ENCODE measurements around the gene CATSPERZ. TPM values are rescaled to one million over a fixed set of nuclear protein-coding genes. Genes with fewer than 3 reads are reported as not detected.

CATSPERZ gene
- total and polyA plus RNA-seq, 2 of the 13 experiments (the other 11 are each of a cell fraction or from before 2014, with no cell fraction given): 0.22 to 0.48 TPM

DNA sequence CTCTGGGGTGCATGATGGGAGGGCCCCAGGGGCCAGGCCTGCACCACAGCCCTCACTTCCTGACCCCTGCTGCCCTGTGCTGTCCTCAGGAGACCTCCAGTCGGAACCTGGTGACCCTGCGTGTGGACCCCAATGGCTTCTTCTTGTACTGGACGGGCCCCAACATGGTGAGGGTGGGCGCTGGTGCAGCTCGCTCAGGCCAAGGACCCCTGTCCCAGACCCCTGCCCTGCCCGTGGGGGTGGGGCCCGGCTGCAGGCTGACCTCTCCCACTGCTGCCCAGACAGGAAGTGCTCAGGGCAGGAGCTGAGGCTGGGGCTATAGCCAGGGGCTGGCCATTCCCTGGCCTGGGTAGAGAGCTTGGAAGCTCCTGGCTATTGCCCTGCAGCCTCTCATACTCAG, 45.8 kb upstream of the CATSPERZ start:
- H3K4me1 ChIP-seq (ENCODE audit: insufficient read depth, low read length): peaks cover 33% of the 10 kb centered on the region
- ChIA-PET POLR2A (no interaction called here), CTCF (ENCODE audit: low intra/inter-chr PET ratio, low total read pairs) (no interaction called here)
- no peak overlapping the region for H3K9ac ChIP-seq (ENCODE audit: insufficient read depth, low read depth, low read length)
- TF ChIP-seq ZSCAN21 (CRISPR knock-in tag; IDR thresholded peaks at IDR 0.05; ENCODE audit: borderline replicate concordance): no peak
- no peak for TF ChIP-seq NFYB (CRISPR knock-in tag; IDR thresholded peaks at IDR 0.05)
- no peak for TF ChIP-seq HDAC2 (CRISPR knock-in tag; IDR thresholded peaks at IDR 0.05)
- TF ChIP-seq MXI1 (IDR thresholded peaks at IDR 0.05; ENCODE audit: borderline replicate concordance, low read depth, low read length): no peak
- TF ChIP-seq WIZ (CRISPR knock-in tag; IDR thresholded peaks at IDR 0.05): no peak
- H3K4me3 ChIP-seq (replicated peaks in 1 of 3; ENCODE audit: insufficient read depth in 1 of 3, low read depth in 2 of 3, low read length in 3 of 3): no peak overlapping the region
- peaks cover 12 to 19% of the 10 kb centered on the region in 2 experiments; a peak in 4 of 5 replicates for H3K36me3 ChIP-seq (replicated peaks in 1 of 2; ENCODE audit: control insufficient read depth in 1 of 2, insufficient read depth in 2 of 2, low read length in 2 of 2)
- ATAC-seq (no peak), DNase-seq (ENCODE audit: low spot score) (no peak), FAIRE-seq (no peak)
- no TSS peak for BruUV-seq (replicated peaks)
- no peak overlapping the region for H2AFZ ChIP-seq (ENCODE audit: low read length)
- H3K9me3 ChIP-seq (ENCODE audit: low read length): no peaks in the 10 kb centered on the region
- intact Hi-C loops (cut with micrococcal nuclease; ENCODE audit: unreplicated experiment): no loop called here
- 93% methylated on average over 3 of the region's 7 CpGs for WGBS (ENCODE audit: low lambda C conversion rate)
- in situ Hi-C loops (cut with HindIII; ENCODE audit: extremely low pct_ligation_motif_present, low pct_unique_long_range_greater_than_20kb): no loop called here
- peaks cover 7% of the 10 kb centered on the region for H3K79me2 ChIP-seq (ENCODE audit: insufficient read depth, low read length)
- H3K27ac ChIP-seq (ENCODE audit: extremely low read length, insufficient read depth, low read length): no peak overlapping the region
- H4K20me1 ChIP-seq (ENCODE audit: insufficient read depth, low read length): no peaks in the 10 kb centered on the region
- H3K27me3 ChIP-seq (ENCODE audit: control insufficient read depth in 1 of 2, insufficient read depth in 2 of 2, low read length in 2 of 2): no peaks in the 10 kb centered on the region; a peak in 1 of 5 replicates
- no peak overlapping the region for H3K4me2 ChIP-seq (ENCODE audit: low read depth, low read length)

DNA sequence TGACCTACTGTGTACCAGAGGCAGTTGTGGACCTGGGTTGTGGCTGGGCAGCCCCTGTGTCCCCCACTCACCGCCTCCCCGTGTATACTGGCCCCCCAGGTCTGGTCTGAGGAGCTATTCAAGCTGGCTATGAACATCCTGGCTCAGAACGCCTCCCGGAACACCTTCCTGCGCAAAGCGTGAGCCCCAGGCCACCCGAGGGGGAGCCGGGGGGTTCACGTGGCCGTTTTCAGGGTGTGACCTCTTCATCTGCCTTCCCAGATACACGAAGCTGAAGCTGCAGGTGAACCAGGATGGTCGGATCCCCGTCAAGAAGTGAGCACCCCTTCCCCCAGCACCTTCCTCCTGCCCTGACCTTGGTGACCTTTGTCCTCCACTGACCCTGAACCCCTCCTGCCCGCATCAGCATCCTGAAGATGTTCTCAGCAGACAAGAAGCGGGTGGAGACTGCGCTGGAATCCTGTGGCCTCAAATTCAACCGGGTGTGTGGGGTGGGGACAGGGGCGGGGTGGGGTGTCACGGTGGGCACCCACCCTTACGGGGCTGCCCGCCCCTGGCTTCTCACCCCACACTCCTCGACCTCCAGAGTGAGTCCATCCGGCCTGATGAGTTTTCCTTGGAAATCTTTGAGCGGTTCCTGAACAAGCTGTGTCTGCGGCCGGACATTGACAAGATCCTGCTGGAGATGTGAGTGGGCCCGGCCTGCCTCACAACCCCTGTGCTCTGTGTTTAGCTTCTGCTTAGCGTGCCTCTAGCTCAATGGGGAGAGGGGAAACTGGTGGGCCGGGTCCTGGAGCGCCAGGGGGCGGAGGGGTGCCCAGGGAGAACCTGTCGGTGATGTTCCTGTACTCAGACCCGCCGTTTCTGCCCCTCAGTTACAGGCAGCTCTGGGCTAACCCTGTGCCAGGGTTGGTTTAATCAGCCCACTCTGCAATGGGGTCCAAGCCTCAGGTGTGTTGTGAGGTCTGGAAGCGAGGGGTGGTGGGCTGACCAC, 44.7 kb upstream of the CATSPERZ start:
- H3K4me1 ChIP-seq (ENCODE audit: insufficient read depth, low read length): peaks cover 22% of the 10 kb centered on the region
- ChIA-PET POLR2A (no interaction called here), CTCF (ENCODE audit: low intra/inter-chr PET ratio, low total read pairs) (no interaction called here)
- no peaks in the 10 kb centered on the region for H4K20me1 ChIP-seq (ENCODE audit: insufficient read depth, low read length)
- BruUV-seq (replicated peaks): no TSS peak
- no peak overlapping the region for H3K4me2 ChIP-seq (ENCODE audit: low read depth, low read length)
- FAIRE-seq (no peak), ATAC-seq (no peak), DNase-seq (ENCODE audit: low spot score) (no peak)
- WGBS (ENCODE audit: low lambda C conversion rate): 91% methylated on average over 15 of the region's 35 CpGs
- H3K9ac ChIP-seq (ENCODE audit: insufficient read depth, low read depth, low read length): no peak overlapping the region
- intact Hi-C loops (cut with micrococcal nuclease; ENCODE audit: unreplicated experiment) (no loop called here), in situ Hi-C loops (cut with HindIII; ENCODE audit: extremely low pct_ligation_motif_present, low pct_unique_long_range_greater_than_20kb) (no loop called here)
- H3K27me3 ChIP-seq (ENCODE audit: control insufficient read depth in 1 of 2, insufficient read depth in 2 of 2, low read length in 2 of 2): no peaks in the 10 kb centered on the region; a peak in 1 of 5 replicates
- no peak overlapping the region for H3K4me3 ChIP-seq (replicated peaks in 1 of 3; ENCODE audit: insufficient read depth in 1 of 3, low read depth in 2 of 3, low read length in 3 of 3)
- H3K79me2 ChIP-seq (ENCODE audit: insufficient read depth, low read length): peaks cover 7% of the 10 kb centered on the region
- H3K36me3 ChIP-seq (replicated peaks in 1 of 2; ENCODE audit: control insufficient read depth in 1 of 2, insufficient read depth in 2 of 2, low read length in 2 of 2): peaks cover 13 to 30% of the 10 kb centered on the region in 2 experiments; a peak in 4 of 5 replicates
- no peak overlapping the region for H2AFZ ChIP-seq (ENCODE audit: low read length)
- H3K9me3 ChIP-seq (ENCODE audit: low read length): no peaks in the 10 kb centered on the region
- no peak overlapping the region for H3K27ac ChIP-seq (ENCODE audit: extremely low read length, insufficient read depth, low read length)
- TF ChIP-seq IRF9 (CRISPR knock-in tag; IDR thresholded peaks at IDR 0.05; ENCODE audit: borderline replicate concordance) (no peak), ZNF557 (CRISPR knock-in tag; IDR thresholded peaks at IDR 0.05) (no peak), CREBL2 (CRISPR knock-in tag; IDR thresholded peaks at IDR 0.05; ENCODE audit: borderline replicate concordance) (no peak), ZSCAN5A (CRISPR knock-in tag; IDR thresholded peaks at IDR 0.05; ENCODE audit: borderline replicate concordance) (no peak), NCOA5 (CRISPR knock-in tag; IDR thresholded peaks at IDR 0.05) (no peak), DR1 (CRISPR knock-in tag; IDR thresholded peaks at IDR 0.05) (no peak)

All from HepG2 (cell line).